PC-9 (cell line): ENCODE data around the gene LCOR.

Experiments used
- CTCF ChIP-seq: fragments of 200-600 bp; sonication (generic); conservative IDR thresholded peaks from 2 replicates; pipeline ENCODE4 v1.6.1; 2017; ENCODE audit warnings: mixed run types, antibody characterized with exemption, mild to moderate bottlenecking, moderate library complexity
- EZH2 ChIP-seq: fragments of 200-600 bp; sonication (generic); IDR thresholded peaks from 2 replicates; pipeline ENCODE4 v1.8.0; 2017; ENCODE audit warnings: antibody characterized with exemption, low read depth

DNA sequence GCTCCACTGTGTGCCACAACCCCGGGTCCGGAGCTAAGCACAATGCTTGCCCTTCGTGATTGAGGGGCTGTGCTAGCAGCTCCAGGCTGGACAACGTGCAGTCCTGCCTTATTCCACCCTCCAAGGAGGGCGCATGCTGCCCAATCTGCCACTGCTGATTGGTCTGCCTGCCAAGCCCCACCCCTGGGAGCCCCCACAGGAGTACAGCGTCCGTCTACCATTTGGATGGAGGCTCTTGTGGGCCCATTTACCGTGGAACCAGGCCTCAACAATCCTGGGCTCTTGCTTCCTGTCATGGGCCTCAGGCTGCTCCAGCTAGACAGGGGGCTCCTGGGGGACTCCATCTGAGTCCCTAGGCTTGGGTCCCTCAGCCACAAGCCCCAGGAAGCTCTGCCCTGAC, 180.4 kb downstream of the LCOR start:
- TF ChIP-seq CTCF: no peak
- TF ChIP-seq EZH2: no peak
